Right lobe of liver (tissue), 6 donors: ENCODE measurements around the gene ITGB3BP. TPM values are rescaled to one million over a fixed set of nuclear protein-coding genes. Genes with fewer than 3 reads are reported as not detected.
A peak's percentile ranks its signal among the peaks of the same experiment; 100 is the strongest.

Experiments used
- ATAC-seq, 4 donors: fragments of 200-7000 bp; cut with Tn5 transposase; one replicate each; pipeline ENCODE4 v1.9.1; 2020; ENCODE audit warnings: mild to moderate bottlenecking in 4 of 4, moderate library complexity in 4 of 4
- DNase-seq, 3 donors: peaks; one replicate each; pipeline ENCODE4 v3.0.0-alpha.2; 2020
- H3K27ac ChIP-seq, 3 donors: fragments of 200-600 bp; one replicate each; pipeline ENCODE4 v1.8.0; 2022
- H3K27me3 ChIP-seq, 2 donors: fragments of 200-600 bp; one replicate each; pipeline ENCODE4 v1.8.0; 2022
- H3K36me3 ChIP-seq, 4 donors: fragments of 200-600 bp; sonication (generic) in 1 of 4; one replicate each; pipeline versions ENCODE4 v1.5.1 to v1.8.0; 2017 to 2022; ENCODE audit warnings: control low read depth in 1 of 4
- H3K4me1 ChIP-seq, 4 donors: fragments of 200-600 bp; sonication (generic) in 1 of 4; one replicate each; pipeline versions ENCODE4 v1.5.1 to v1.8.0; 2017 to 2022; ENCODE audit warnings: control low read depth in 1 of 4
- H3K4me3 ChIP-seq, 3 donors: fragments of 200-600 bp; one replicate each; pipeline ENCODE4 v1.8.0; 2022
- H3K9me3 ChIP-seq, 4 donors: fragments of 200-600 bp; sonication (generic) in 1 of 4; one replicate each; pipeline versions ENCODE4 v1.5.1 to v1.8.0; 2017 to 2022; ENCODE audit warnings: control low read depth in 1 of 4
- CTCF ChIP-seq, 4 donors: fragments of 200-600 bp in 3 of 4; fragments of 450-650 bp in 1 of 4; IDR thresholded peaks; one replicate each; pipeline versions ENCODE4 v1.5.1 to v1.8.0; 2016 to 2022; ENCODE audit warnings: antibody characterized with exemption in 4 of 4, mild to moderate bottlenecking in 2 of 4
- POLR2A ChIP-seq: fragments of 450-650 bp; IDR thresholded peaks from one replicate; pipeline ENCODE4 v1.6.1; 2017; ENCODE audit warnings: antibody characterized with exemption, mild to moderate bottlenecking
- WGBS: methylation state at CpG from one replicate; pipeline ENCODE4 v1.1.6; 2018; ENCODE audit warnings: low coverage, low lambda C conversion rate; ENCODE audit not compliant: insufficient coverage; ENCODE audit errors: missing lambda C conversion rate; 5-methylcytosine and 5-hydroxymethylcytosine counted together
- intact Hi-C, 2 donors: fragments of 100-400 bp; cut with DNase I; formaldehyde crosslinking; loops; one replicate each; pipeline versions ENCODE4 v1.11.2 to v1.14.1; 2022
- total RNA-seq, 6 experiments: library from RNA; depleted of rRNA in 2 of 6; stranded (reverse); fragments of >200 nt in 2 of 6; fragmentation: NEBNext Ultra II Directional in 3 of 6; extraction: Animal tissue kit (Norgen Biotek cat#: 25700) in 3 of 6; gene quantifications; one replicate each; pipeline versions ENCODE4 v1.1.0 to v1.2.4, GENCODE V29; 2016 to 2023
- donor health status: DM: no; HTN: yes; CAD: no.
- donor health status: DM: no; HTN: no; CAD: no.
- donor health status: DM: no; HTN: no; CAD: no.
- donor health status: DM: no; HTN: yes; CAD: no.
- donor health status: DM: no; HTN: yes; CAD: no.

The ITGB3BP gene
- total RNA-seq, 6 experiments from 2014 or later, result 4.3 to 10.7 (median 7.0) TPM

GRCh38 chr1:63414691-63415365 lies 108.2 kb downstream of the ITGB3BP start:
- Histone ChIP-seq H3K27ac (no peak overlapping the region), H3K36me3 (no peaks in the 10 kb centered on the region), H3K4me1 (no peaks in the 10 kb centered on the region), H3K27me3 (no peaks in the 10 kb centered on the region), H3K4me3 (no peak overlapping the region), H3K9me3 (no peaks in the 10 kb centered on the region)
- intact Hi-C loops, result no loop called here
- ATAC-seq (peak in 1 of 4 donors; percentile 46), DNase-seq (no peak)
- TF ChIP-seq CTCF (IDR thresholded peaks at IDR 0.05), result no peak
- no peak for TF ChIP-seq POLR2A
- 79% methylated on average over 3 of the region's 3 CpGs for WGBS

GRCh38 chr1:63413394-63413793 lies 109.6 kb downstream of the ITGB3BP start:
- intact Hi-C loops, result no loop called here

GRCh38 chr1:63411066-63411465 lies 112.0 kb downstream of the ITGB3BP start:
- Histone ChIP-seq H3K4me3 (no peak overlapping the region), H3K9me3 (no peaks in the 10 kb centered on the region), H3K27ac (no peak overlapping the region), H3K27me3 (no peaks in the 10 kb centered on the region), H3K36me3 (no peaks in the 10 kb centered on the region), H3K4me1 (peaks cover 0 to 9% (median 0%) of the 10 kb centered on the region in 4 donors)
- intact Hi-C loops, result no loop called here
- ATAC-seq, result no peak
- WGBS, result 88% methylated on average over 2 of the region's 2 CpGs
- TF ChIP-seq POLR2A (no peak), CTCF (IDR thresholded peaks at IDR 0.05) (no peak)
- DNase-seq, result no peak

More at GRCh38 chr1:63413394-63413793, 109.6 kb downstream of the ITGB3BP start:
- H3K4me3 ChIP-seq, result no peak overlapping the region
- no peaks in the 10 kb centered on the region for H3K9me3 ChIP-seq
- no peaks in the 10 kb centered on the region for H3K36me3 ChIP-seq
- no peak overlapping the region for H3K27ac ChIP-seq
- no peaks in the 10 kb centered on the region for H3K27me3 ChIP-seq
- no peaks in the 10 kb centered on the region for H3K4me1 ChIP-seq
- TF ChIP-seq CTCF (IDR thresholded peaks at IDR 0.05), result no peak
- no peak for TF ChIP-seq POLR2A
- 85% methylated on average over 1 of the region's 1 CpG for WGBS
- ATAC-seq, result no peak
- DNase-seq, result no peak

GRCh38 chr1:63408331-63408730 lies 114.7 kb downstream of the ITGB3BP start:
- H3K9me3 ChIP-seq, result no peaks in the 10 kb centered on the region
- DNase-seq (no peak), ATAC-seq (no peak)
- H3K27ac ChIP-seq, result no peak overlapping the region
- peaks cover 0 to 9% (median 0%) of the 10 kb centered on the region in 4 donors for H3K4me1 ChIP-seq
- intact Hi-C loops, result no loop called here
- no peak overlapping the region for H3K4me3 ChIP-seq
- H3K36me3 ChIP-seq, result no peaks in the 10 kb centered on the region
- WGBS, result 87% methylated on average over 4 of the region's 4 CpGs
- TF ChIP-seq POLR2A, result no peak
- TF ChIP-seq CTCF (IDR thresholded peaks at IDR 0.05), result no peak
- no peaks in the 10 kb centered on the region for H3K27me3 ChIP-seq
